A673 (cell line): ENCODE results near the gene CYBRD1. TPM values are rescaled to one million over a fixed set of nuclear protein-coding genes. Genes with fewer than 3 reads are reported as not detected.

Experiments
- BruUV-seq: library from RNA; stranded (reverse); fragments of 400-500 nt; replicated peaks from 2 replicates; lab custom pipeline; 2021; lab: Mats Ljungman, UMichigan
- CTCF ChIA-PET: fragments of 300-600 bp; sonication (Branson Sonifier 250); formaldehyde crosslinking; loops from one replicate; lab custom pipeline; 2022; ENCODE audit warnings: antibody characterized with exemption; lab: Charles Lee
- POLR2A ChIA-PET: fragments of 300-600 bp; sonication (Branson Sonifier 250); formaldehyde crosslinking; loops from one replicate; lab custom pipeline; 2022; ENCODE audit warnings: antibody characterized with exemption; ENCODE audit not compliant: low non-redundant PET; lab: Charles Lee
- DNase-seq: peaks from one replicate; pipeline ENCODE4 v3.0.0-alpha.2; 2015; ENCODE audit warnings: low spot score
- H3K27ac ChIP-seq: fragments of 200-600 bp; sonication (generic); 2 replicates; pipeline ENCODE4 v1.5.1; 2016; ENCODE audit warnings: mixed run types, low read depth, mild to moderate bottlenecking, mixed read lengths, antibody characterized with exemption, low read length; ENCODE audit not compliant: poor library complexity, severe bottlenecking
- H3K27me3 ChIP-seq: fragments of 200-600 bp; sonication (generic); replicated peaks from 2 replicates; pipeline ENCODE4 v1.6.1; 2017; ENCODE audit warnings: mixed run types, low read depth, mild to moderate bottlenecking, mixed read lengths, antibody characterized with exemption, low read length; ENCODE audit not compliant: insufficient read depth, poor library complexity
- H3K36me3 ChIP-seq: fragments of 200-600 bp; sonication (generic); 2 replicates; pipeline ENCODE4 v1.6.1; 2016; ENCODE audit warnings: mixed run types, mild to moderate bottlenecking, mixed read lengths, antibody characterized with exemption, low read length; ENCODE audit not compliant: insufficient read depth, poor library complexity, severe bottlenecking
- H3K4me1 ChIP-seq: fragments of 200-600 bp; sonication (generic); 2 replicates; pipeline ENCODE4 v1.6.1; 2017; ENCODE audit warnings: mixed run types, mild to moderate bottlenecking, mixed read lengths, antibody characterized with exemption, low read length; ENCODE audit not compliant: insufficient read depth, poor library complexity, severe bottlenecking
- H3K4me3 ChIP-seq: fragments of 200-600 bp; sonication (generic); 2 replicates; pipeline ENCODE4 v1.5.1; 2016; ENCODE audit warnings: low read depth, mixed run types, mild to moderate bottlenecking, mixed read lengths, low read length; ENCODE audit not compliant: poor library complexity, severe bottlenecking
- H3K9me3 ChIP-seq: fragments of 200-600 bp; sonication (generic); 2 replicates; pipeline ENCODE4 v1.6.1; 2016; ENCODE audit warnings: mixed run types, low read depth, mild to moderate bottlenecking, mixed read lengths, antibody characterized with exemption, low read length; ENCODE audit not compliant: poor library complexity, severe bottlenecking
- EZH2 ChIP-seq: fragments of 200-600 bp; sonication (generic); IDR thresholded peaks from 2 replicates; pipeline ENCODE4 v1.6.1; 2017; ENCODE audit warnings: borderline replicate concordance, low read depth, mild to moderate bottlenecking, mixed read lengths, antibody characterized with exemption, low read length; ENCODE audit not compliant: poor library complexity, severe bottlenecking
- intact Hi-C: fragments of 100-400 bp; cut with micrococcal nuclease; formaldehyde crosslinking; loops from one replicate; pipeline ENCODE4 v1.10.0; 2022; ENCODE audit not compliant: unreplicated experiment
- total RNA-seq: library from RNA; stranded (reverse); gene quantifications from 2 replicates; pipeline ENCODE4 v1.2.3, GENCODE V29; 2021
- TF ChIP-seq, protein P1 (sequence below): fragments of 300-800, 200-600 bp; sonication (generic); conservative IDR thresholded peaks from 2 replicates; pipeline ENCODE4 v1.5.1; 2017; ENCODE audit warnings: low read depth, mild to moderate bottlenecking, antibody characterized with exemption, low read length, moderate library complexity, mixed read lengths

CYBRD1 gene
- total RNA-seq, 1 experiment from 2014 or later, result 7.3 TPM

- Histone ChIP-seq H3K27me3 (no peaks in the 10 kb centered on the region), H3K27ac (no peak overlapping the region), H3K9me3 (no peaks in the 10 kb centered on the region), H3K4me1 (peaks cover 19% of the 10 kb centered on the region), H3K36me3 (no peaks in the 10 kb centered on the region), H3K4me3 (no peak overlapping the region)
- TF ChIP-seq EZH2, result no peak
- TF ChIP-seq, protein P1, sequence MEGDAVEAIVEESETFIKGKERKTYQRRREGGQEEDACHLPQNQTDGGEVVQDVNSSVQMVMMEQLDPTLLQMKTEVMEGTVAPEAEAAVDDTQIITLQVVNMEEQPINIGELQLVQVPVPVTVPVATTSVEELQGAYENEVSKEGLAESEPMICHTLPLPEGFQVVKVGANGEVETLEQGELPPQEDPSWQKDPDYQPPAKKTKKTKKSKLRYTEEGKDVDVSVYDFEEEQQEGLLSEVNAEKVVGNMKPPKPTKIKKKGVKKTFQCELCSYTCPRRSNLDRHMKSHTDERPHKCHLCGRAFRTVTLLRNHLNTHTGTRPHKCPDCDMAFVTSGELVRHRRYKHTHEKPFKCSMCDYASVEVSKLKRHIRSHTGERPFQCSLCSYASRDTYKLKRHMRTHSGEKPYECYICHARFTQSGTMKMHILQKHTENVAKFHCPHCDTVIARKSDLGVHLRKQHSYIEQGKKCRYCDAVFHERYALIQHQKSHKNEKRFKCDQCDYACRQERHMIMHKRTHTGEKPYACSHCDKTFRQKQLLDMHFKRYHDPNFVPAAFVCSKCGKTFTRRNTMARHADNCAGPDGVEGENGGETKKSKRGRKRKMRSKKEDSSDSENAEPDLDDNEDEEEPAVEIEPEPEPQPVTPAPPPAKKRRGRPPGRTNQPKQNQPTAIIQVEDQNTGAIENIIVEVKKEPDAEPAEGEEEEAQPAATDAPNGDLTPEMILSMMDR, result no peak
- intact Hi-C loops, result loop anchor here (5.0 kb wide), 2 partner anchors 106 to 531 kb away; no protein-coding TSS in a partner anchor
- DNase-seq, result peak; percentile 36
- no TSS peak for BruUV-seq
- POLR2A ChIA-PET, result no interaction called here
- CTCF ChIA-PET, result interaction anchor here (0.6 kb wide), 1 partner anchor 164 kb away, joined by 3 read pairs; no protein-coding TSS in a partner anchor
Measured at GRCh38 chr2:171595896-171596295, 73.6 kb downstream of the CYBRD1 start.

DNA sequence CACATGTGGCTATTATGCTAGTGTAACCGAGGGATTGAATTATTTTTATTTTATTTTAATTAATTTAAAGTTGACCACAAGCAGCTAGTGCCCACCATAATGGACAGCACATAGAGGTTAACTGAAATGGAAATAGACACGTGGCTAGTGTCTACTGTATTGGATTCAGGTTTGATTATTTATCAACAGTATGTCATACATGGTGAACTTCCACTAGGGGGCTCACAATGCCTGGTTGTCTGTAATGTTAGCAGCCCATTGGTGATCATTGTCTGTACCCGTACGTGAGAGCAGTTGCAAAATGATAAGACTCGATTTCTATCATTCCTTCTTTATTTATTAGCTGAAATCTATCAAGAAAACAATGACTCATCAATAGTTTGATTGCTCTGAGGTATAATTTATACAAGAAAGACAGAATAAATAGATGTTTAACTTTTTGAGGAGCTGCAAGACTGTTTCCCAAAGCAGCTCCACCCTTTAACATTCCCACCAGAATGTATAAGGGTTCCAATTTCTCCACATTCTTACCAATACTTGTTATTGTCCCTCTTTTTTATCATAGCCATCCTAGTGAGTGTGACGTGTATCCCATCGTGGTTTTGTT, 76.5 kb downstream of the CYBRD1 start:
- intact Hi-C loops, result loop anchor here (5.0 kb wide), 2 partner anchors 103 to 528 kb away; no protein-coding TSS in a partner anchor
- H3K27me3 ChIP-seq, result no peaks in the 10 kb centered on the region
- no TSS peak for BruUV-seq
- peaks cover 5% of the 10 kb centered on the region for H3K4me1 ChIP-seq
- H3K36me3 ChIP-seq, result no peaks in the 10 kb centered on the region
- POLR2A ChIA-PET, result no interaction called here
- CTCF ChIA-PET, result interaction anchor here (0.6 to 1.0 kb wide), 2 partner anchors 22 to 50 kb away, joined by 4 to 7 read pairs; no protein-coding TSS in a partner anchor
- H3K27ac ChIP-seq, result no peak overlapping the region
- no peak overlapping the region for H3K4me3 ChIP-seq
- TF ChIP-seq, protein P1, result peak; percentile 84
- no peak for TF ChIP-seq EZH2
- no peaks in the 10 kb centered on the region for H3K9me3 ChIP-seq
- DNase-seq, result peak; percentile 80

GRCh38 chr2:171600126-171600525, 77.9 kb downstream of the CYBRD1 start:
- no peak overlapping the region for H3K27ac ChIP-seq
- H3K4me1 ChIP-seq, result peaks cover 5% of the 10 kb centered on the region
- no peaks in the 10 kb centered on the region for H3K27me3 ChIP-seq
- TF ChIP-seq, protein P1, result no peak
- TF ChIP-seq EZH2, result no peak
- no peak overlapping the region for H3K4me3 ChIP-seq
- ChIA-PET POLR2A (interaction anchor here (0.7 kb wide), 1 partner anchor 714 kb away, joined by 3 read pairs; no protein-coding TSS in a partner anchor), CTCF (interaction anchor here (0.9 kb wide), 1 partner anchor 527 kb away, joined by 3 read pairs; no protein-coding TSS in a partner anchor)
- no peaks in the 10 kb centered on the region for H3K9me3 ChIP-seq
- no TSS peak for BruUV-seq
- intact Hi-C loops, result no loop called here
- no peak for DNase-seq
- no peaks in the 10 kb centered on the region for H3K36me3 ChIP-seq
